SK-N-DZ (cell line): Measurements from ENCODE around the gene TRIM44.

Source experiments
- DNase-seq: peaks from one replicate; pipeline ENCODE4 v3.0.0-alpha.2; 2015; ENCODE audit warnings: low spot score

Gene TRIM44

DNA sequence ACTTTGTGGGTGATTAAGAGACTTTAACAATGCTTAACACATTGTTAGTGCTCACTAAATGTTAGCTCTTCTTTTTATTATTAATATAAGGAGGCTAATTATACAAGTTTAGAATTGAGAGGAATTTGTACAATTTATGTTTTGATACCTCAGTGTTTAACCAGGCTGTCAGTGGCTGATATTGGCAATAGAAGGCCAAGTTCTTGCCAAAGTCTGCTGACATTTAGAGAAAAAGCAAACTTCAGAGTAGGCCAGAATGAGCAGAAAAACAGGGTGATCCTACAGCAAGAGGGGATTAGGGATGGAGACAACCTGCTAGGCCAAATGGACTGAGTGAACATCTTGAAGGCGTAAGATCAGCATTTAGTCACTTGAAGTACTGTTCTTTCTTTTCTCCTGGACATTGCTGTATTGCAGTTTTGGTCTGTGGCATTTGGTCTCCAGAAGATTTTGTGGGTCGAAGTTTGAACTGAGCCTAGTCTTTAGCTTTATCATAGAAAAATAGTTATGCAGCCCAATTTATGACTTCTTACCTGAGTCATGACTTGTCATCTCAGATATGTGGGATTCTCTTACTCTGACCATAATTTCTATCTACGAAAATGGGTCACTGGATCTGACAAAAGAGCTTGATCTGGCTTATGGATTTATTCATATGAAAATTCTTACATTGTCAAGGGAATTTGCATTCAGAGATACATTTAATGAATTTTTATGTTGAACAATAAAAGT, 9.0 kb downstream of the TRIM44 start:
- DNase-seq, result no peak

DNA sequence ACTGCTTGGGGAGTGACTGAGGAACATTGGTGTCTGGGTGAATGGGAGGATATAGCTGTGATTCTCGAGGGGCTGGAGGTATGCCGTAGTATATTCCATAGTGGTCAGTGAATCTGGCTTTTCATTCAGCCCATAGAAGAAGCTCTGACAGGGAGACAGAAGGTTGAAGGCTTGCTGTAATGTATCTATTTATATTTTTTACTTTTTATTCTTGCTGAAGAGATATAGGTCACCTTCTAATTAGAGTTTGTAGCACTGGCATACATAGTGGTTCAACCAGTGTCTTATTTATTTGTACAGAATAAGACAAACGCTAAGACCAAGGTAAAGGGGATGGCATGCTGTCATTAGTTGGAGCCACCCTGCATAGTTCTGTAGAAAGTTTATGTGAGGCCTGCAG, 10.0 kb downstream of the TRIM44 start:
- no peak for DNase-seq

DNA sequence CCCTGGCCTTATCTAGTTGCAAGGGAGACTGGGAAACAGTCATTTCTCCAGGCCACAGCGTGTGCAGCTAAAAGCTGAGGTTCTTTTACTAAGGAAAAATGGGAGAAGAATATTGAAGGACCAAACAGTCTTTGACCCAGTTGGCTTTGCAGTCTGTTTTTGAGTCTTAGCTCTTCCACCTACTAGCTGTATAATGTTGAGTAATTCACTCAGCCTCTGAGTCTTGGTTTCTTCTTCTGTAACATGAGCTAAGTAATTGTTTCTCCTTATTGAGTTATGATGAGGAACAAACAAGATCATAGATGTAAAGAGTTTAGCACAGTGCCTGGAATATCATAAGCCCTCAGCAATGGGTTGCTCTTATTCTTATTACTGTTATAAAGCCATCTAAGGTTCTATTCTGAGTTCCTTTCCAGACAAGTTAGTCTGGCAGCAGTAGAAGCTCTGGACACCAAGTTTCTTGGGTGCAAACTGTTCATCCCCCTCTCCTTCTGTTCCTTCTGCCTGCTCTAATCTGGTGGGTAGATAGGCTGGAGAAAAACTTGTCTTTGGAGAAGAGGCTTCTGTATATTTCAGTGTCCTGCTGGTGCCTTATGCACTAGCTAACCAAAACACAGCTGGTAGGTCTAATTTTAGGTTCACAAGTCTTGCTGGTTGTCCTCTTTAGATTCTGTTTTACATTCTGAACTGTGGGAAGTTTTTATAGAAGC, 13.5 kb downstream of the TRIM44 start:
- DNase-seq, result no peak

DNA sequence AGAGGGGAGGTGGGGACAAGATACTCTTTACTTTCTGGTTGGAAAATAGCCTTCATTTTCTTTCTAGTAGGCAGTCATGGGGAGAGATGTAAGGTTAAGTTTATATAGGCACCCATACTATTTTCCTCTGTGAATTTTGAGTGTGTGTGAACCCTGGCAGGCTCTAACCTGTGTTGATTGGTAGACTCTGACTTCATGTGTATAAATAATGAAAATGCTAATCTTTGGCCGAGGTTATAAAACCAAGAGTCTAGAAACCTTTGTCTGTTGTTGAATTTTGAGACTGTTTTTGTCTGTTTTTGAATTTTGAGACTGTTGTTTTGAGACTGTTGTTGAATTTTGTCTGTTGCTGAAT, 14.0 kb downstream of the TRIM44 start:
- DNase-seq, result no peak

DNA sequence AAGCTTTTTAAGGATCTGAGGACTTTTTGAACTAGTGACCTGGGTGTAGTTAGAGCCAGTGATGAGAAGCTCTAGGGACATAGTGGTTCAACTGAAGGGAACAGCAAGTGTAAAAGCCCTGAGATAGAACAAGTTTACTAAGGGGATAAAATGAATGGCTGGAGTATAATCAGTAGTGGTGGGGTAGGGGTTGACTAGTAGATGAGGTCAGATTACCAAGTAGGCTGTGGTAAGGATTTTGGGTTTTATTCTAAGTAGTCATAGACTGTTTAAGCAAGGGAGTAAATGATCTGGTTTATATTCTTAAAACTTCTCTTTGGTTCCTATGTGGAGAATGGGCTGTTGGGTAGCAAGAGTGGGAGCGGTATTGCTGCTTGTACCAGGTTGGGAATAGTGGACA, 15.3 kb downstream of the TRIM44 start:
- no peak for DNase-seq

DNA sequence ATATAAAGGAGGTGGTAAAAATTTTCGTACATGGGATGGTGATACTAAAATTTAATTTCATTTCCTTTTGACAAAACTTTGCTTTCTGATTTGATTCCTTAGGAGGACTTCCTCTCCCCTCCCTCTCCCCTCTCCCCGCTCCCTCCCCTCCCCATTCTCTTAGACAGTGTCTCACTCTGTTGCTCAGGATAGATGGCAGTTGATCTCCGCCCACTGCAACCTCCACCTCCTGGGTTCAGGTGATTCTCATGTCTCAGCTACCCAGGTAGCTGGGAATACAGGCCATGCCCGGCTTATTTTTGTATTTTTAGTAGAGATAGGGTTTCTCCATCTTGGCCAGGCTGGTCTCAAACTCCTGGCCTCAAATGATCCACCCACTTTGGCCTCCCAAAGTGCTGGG, 15.9 kb downstream of the TRIM44 start:
- DNase-seq, result no peak

DNA sequence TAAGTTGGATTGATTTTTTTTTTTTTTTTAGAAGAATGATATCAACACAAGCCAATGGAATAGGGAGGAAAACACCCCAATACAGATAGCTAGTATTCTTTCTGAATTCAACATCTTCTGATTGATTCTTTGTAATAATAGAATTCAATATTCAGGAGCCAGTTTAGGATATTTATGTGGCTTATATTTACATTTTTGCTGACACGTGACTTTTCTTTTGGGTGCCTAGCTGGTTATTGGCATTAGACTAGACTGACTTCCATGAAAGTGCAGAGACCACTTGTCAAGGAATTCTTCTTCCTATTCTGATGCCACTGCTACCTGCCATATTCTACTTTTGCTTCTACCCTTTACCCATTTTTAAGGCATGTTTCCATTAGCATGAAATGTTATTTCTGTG, 16.4 kb downstream of the TRIM44 start:
- no peak for DNase-seq

DNA sequence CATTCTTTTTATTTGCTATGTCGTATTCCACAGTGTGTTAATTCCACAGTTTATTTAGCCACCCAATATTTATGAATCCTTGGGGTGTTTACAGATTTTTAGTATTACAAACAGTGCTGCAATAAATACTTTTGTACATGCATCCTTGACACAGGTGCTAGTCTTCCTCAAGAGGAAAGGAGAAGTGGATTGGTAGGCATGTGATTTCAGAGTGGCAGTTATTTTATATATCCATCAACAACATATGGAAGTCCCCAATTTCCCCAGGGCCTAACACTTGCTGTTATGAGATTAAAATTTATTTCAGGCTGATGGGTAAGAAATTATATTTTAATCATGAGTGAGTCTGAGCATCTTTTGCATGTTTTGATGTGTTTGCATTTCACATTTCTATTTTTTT, 17.9 kb downstream of the TRIM44 start:
- DNase-seq, result no peak

DNA sequence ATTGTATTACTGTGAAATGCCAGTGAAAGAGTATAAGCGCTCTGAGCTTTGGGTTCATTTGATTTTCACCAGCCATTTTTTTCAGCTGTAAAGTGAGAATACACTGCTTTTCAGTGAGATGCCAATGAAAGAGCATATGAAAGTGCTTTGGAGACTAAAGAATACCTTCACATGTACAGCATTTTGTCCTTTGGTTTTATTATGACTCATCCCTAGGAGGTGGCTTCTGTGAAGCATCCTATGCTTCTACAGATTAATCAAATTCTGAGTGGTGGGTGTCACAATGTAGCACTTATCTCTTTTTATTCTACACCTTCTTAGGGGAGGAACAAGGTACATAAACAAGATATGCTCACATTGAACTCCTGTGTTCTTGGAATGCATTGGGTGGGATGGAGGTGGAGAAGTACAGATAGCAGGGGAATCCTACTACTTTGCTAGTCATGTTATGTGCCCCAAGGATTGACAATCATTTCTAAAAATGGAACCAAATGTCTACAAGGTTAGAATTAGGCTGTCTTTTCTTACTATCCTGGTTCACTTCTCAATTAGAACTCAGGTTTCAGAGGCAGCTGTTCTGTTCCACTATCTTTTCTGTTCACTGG, 18.7 kb downstream of the TRIM44 start:
- no peak for DNase-seq

DNA sequence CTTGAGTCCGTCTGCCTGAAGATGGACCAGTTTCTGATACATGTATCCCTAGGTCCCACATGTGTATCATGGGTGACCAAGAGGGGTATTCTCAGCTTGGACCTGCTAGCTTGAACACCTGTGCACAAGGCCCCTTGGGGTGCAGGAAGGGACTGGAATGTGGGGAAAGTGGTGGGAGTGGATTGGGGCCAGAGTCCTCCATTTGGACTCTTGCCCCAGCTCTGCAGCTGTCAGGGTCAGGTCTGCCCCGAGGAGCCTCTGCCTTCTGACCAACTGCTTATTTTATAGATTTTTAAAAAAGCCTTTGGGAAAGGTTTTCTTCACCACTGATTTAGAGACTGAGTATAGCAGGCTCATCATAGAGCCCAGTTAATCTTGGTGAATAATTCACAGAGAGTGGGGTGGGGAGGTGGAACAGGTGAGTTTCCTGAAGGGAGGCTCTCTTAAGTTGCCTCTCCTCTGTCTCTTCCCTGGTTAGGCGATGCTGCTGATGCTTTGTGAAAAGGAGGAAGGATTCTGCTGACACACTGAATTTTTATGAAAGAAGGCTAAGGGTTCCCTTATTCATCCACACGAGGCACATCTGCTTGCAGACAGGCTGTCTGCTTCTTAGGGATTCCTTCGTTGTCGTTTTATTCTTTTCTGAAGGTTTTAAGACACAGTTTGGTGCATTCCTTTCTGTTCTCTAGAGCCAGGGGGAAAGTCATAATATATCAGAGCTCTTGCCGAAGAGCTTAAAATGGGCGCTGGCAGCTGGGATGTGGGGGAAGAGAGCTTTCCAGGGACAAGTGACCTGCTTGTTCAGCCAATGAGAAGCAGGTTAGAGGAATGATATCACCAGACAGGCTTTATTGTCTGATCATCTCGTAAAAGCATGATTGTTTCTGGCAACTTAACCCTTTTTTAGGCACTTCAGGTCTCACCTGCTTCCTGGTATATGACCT, 19.9 kb downstream of the TRIM44 start:
- peak; percentile 24 for DNase-seq

DNA sequence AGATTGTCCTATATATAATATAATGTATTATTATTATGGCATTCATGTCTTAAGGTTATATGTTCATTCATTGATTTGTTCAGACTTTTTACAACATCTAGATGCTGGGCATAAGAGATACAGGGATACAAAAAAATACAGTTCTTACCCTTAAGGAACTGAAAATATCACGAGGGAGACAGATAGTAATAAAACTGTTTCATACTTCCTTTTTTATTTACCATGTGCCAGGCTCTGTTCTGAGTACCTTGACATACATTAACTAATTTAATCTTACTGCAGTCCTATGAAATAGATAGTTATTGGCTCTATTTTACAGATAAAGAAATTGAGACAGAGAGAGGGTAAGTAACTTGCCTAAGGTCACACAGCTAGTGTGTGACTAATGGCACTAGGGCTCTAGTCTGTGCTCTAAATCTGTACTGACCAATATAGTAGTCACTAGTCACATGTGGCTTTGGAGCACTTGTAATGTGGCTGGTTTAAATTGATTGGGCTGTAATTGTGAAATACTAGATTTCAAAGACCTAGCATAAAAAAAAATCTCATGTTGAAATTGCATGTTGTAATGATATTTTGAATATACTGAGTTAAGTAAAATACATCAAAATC, 21.3 kb downstream of the TRIM44 start:
- DNase-seq, result no peak

DNA sequence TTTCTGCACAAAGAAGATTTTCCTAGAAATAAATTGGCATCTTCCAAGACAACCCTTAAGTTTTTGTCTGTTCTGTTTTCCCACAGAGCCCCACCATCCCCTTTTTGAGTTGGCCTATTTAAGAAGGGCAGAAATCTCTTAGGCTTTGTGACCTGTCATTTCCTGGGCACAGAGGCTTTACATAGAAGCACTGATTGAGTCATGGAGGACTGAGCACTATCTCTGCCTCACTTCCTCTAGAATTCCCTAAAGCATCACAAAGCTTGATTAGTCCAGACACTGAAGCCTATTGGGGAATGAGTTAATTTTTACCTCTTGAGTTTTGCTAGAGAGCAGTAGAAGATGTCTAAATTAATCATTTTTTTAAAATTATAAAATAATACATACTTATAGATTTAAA, 25.4 kb downstream of the TRIM44 start:
- DNase-seq, result no peak

DNA sequence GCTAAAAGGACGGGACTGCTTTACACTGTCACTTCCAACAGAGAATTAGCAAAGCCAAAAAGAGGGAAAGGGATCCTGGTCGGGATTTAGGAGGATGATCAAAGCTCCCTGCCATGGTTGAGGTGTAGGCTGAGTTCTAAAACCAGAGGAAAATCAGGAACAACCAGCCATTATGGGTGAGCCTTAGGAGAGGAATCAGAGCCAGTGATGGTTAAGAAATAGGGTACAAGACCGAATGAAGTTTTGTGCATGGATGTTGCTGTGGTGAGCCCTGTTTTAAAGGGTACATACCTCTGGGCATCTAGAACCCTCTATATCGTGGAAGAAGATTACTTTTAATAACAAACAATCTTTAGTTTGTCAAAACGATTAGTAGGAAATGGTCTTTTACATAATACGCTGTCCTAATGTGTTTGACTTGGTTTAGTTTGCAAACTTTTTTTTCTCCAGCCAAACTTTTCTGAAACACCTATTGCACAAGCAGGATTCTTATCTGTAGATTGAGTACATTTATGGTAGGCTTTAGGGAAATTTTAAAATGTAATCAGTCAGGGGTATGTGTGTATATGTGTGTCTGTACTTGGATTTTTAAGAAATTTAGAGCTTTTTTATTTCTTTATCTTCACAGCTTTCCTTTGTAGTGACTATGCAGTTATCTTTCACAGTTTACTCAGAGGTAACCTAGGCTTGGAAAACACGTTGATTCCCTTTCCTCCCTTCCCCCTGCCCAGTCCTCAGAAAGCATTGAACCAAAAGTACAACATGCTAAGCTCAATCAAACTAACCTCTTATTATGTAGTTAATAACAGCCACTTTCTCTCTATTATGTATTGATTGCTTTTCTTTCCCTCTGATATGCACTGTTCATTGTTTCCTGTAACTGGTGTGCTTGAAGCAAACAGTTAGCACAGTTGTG, 26.8 kb downstream of the TRIM44 start:
- DNase-seq, result no peak

DNA sequence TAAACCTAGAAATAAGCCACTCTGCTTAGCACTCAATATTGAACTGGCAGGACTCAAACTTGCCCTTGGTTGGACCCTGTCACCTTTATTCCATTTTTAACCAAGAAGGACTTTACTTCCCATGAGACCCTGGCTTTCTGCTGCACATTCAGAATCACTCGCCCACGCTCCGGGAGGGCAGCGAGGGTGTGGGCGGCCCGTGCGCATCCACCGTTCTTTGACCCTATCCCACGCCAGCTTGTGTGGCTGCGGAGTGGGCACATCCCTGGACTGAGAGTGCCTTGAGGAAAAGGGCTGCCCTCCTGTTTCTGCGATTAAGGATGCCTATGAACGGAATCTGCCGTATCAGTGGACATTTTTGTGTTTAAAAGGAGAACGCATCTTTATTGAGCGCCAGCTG, 39.6 kb downstream of the TRIM44 start:
- DNase-seq, result no peak

DNA sequence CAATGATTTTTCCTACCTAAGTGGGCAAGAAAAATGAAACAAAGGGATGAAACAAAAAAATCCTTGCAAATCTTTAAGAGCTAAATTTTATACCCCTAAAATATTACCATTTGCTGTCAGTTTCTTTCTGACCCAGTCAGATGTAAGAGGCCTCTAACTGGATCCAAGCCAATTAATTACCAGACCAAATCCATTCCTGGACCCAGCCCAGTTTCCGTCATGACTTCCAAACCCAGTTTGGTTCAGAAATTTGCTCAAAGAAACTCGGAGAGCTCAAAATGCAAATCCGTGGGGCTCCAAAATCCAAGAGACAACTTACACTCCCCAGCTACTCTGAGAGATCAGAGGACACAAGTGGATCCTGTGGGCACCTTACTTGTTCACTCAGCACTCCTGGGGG, 46.8 kb downstream of the TRIM44 start:
- DNase-seq, result no peak

DNA sequence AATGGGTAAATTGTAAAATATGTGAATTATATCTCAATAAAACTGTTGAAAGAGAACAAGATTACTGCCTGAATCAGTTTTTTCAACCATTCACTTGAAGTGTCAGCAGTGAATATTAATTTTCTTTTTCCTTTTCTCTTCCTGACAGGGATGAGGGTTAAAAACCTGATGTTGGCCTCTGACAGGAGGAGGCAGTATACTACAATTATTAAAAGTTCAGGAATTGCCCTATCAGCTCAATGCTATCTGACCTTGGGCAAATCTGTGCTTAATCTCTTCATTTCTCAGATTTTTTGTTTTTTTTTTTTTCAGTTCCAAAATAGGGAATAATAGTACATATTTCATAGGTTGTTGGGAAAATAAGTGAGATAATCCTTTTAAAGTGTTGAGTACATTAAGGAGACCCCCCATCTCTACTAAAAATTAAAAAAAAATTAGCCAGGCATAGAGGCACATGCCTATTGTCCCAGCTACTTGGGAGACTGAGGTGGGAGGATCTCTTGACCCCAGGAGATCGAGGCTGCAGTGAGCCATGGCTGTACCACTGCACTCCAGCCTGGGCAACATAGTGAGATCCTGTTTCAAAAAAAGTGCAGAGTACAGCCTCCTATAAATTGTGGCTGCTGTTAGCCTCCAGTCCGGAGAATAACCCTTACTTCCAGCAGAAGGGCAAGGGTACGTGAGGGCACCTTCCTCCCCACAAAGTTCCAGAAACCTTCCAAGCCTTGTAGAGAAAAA, 48.8 kb downstream of the TRIM44 start:
- DNase-seq, result no peak

DNA sequence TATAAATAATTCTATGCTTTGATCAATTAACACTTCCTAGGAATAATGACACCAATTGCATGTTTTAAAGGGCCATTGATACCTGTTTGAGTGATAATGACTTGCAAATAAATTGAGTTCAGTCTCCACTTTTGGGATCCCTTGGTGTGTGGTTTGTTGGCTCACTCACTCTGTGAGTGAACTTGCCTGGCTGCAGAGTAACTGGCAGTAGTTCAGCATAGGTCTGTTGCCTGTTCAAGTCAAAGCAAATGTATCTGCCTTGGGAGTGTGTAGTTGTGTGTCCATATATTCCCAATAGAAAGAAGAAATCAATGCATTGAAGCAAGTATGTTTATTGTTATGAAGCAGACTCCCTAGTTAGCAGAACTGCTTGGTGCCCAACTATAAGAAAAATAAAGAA, 49.3 kb downstream of the TRIM44 start:
- DNase-seq, result no peak

DNA sequence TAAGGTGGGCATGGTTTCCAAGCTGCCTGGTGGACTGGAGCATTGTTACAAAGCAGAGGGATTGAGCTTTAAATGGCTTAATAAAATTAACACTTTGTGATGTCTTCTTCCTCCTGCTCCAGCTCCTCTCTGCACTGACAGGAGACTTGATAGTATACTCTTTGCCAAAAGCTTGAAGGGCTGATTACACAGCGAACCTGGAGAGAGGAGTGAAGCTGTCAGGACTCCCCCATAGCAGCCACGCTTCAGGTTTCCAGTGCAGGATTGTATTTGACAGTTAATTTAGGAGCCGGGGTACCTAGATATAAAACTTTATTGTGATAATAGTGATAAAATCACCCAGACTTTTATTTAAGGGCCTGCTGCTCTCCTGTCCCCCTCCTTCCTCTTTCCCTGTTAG, 50.0 kb downstream of the TRIM44 start:
- no peak for DNase-seq

DNA sequence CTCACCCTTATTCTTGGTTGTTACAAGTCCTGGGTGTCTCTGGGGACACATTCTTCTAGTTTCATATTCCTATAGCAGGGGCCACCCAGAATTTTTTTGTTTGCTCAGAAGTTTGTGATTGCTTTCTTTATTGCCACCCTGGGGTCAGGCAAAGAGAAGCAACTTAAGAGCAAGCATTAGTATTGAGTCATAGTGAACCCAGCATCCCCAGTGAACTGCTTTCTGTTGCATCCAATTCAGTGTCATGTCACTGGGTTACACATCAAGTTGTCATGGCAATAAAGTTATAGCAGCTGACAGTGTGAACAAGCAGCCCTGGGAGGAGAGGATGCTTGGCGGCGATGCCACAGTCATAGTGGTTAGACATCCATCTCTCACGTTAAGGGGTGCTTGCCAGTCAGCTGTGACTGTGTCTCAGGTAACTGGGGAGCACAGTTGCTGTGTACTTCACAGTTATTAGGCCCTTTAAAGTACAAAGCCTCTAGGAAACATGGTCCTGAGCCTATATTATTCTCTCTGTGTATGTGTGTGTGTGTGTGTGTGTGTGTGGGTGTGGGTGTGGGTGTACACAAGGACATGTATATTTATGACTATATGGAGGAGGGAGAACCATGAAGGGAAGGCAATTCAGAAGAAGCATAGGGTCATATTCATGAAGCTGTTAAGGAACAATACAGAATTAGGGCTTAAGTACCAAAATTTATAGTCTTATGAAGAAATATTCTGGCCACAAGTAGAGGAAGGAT, 52.5 kb downstream of the TRIM44 start:
- no peak for DNase-seq
